Endothelial cell of umbilical vein (primary cell): ENCODE measurements around the gene PHB1.

Experiments used
- EZH2 ChIP-seq: IDR thresholded peaks from 2 replicates; pipeline ENCODE4 v1.6.1; 2012; ENCODE audit warnings: borderline replicate concordance, low read depth, mild to moderate bottlenecking, moderate library complexity, low read length, inconsistent platforms; ENCODE audit not compliant: severe bottlenecking
- FOS ChIP-seq: IDR thresholded peaks from 2 replicates; pipeline ENCODE4 v1.6.1; 2011; ENCODE audit warnings: mild to moderate bottlenecking, low read length, moderate library complexity, borderline replicate concordance; ENCODE audit not compliant: insufficient read depth
- GATA2 ChIP-seq: IDR thresholded peaks from 2 replicates; pipeline ENCODE4 v1.7.0; 2011; ENCODE audit warnings: low read depth, mild to moderate bottlenecking, moderate library complexity, mixed read lengths, low read length; ENCODE audit not compliant: insufficient read length, insufficient read depth
- JUN ChIP-seq: IDR thresholded peaks from 2 replicates; pipeline ENCODE4 v1.6.1; 2011; ENCODE audit warnings: borderline replicate concordance, low read depth; ENCODE audit not compliant: insufficient read length, insufficient read depth
- POLR2A ChIP-seq: IDR thresholded peaks from 2 replicates; pipeline ENCODE4 v1.6.1; 2012; ENCODE audit warnings: low read depth, mild to moderate bottlenecking, control low read depth, low read length
- POLR2AphosphoS5 ChIP-seq: IDR thresholded peaks from 2 replicates; pipeline ENCODE4 v1.6.1; 2012; ENCODE audit warnings: low read depth, mild to moderate bottlenecking, control low read depth, low read length, moderate library complexity; ENCODE audit not compliant: insufficient read depth
- TF ChIP-seq, protein P1 (sequence below), 2 donors: IDR thresholded peaks; 1 replicate in 1 of 2; 2 replicates in 1 of 2; pipeline ENCODE4 v1.5.1; 2011; ENCODE audit warnings: low read length in 2 of 2, mild to moderate bottlenecking in 2 of 2, moderate library complexity in 2 of 2, control low read depth in 1 of 2, inconsistent platforms in 1 of 2, low read depth in 1 of 2; ENCODE audit not compliant: insufficient read depth in 1 of 2; ENCODE audit errors: extremely low read depth in 1 of 2
- TF ChIP-seq, protein P2 (sequence below): IDR thresholded peaks from 2 replicates; pipeline ENCODE4 v1.6.1; 2011; ENCODE audit not compliant: insufficient read depth, insufficient read length

DNA sequence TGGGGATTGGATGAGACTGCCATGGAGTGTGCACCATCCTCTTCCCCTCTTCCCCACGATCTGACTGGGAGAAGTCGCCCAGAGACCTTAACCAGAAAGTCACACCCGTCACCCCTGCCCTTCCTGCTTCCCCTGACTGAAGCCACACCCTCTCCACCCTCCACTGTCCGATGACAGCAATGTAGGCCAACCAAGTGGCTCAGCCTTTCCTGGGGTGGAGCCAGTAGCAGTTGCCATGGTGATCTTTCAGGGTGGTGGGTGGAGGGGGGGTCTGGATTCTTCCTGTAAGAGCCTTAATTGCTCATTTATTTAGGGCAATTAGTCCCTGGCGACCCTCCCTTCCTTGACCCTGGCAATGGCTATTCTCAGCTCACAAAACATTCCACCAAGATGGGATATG, 37.5 kb upstream of the PHB1 start:
- TF ChIP-seq EZH2 (no peak), POLR2A (no peak), POLR2AphosphoS5 (no peak), FOS (no peak), GATA2 (no peak), JUN (no peak)
- TF ChIP-seq, protein P1, sequence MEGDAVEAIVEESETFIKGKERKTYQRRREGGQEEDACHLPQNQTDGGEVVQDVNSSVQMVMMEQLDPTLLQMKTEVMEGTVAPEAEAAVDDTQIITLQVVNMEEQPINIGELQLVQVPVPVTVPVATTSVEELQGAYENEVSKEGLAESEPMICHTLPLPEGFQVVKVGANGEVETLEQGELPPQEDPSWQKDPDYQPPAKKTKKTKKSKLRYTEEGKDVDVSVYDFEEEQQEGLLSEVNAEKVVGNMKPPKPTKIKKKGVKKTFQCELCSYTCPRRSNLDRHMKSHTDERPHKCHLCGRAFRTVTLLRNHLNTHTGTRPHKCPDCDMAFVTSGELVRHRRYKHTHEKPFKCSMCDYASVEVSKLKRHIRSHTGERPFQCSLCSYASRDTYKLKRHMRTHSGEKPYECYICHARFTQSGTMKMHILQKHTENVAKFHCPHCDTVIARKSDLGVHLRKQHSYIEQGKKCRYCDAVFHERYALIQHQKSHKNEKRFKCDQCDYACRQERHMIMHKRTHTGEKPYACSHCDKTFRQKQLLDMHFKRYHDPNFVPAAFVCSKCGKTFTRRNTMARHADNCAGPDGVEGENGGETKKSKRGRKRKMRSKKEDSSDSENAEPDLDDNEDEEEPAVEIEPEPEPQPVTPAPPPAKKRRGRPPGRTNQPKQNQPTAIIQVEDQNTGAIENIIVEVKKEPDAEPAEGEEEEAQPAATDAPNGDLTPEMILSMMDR (IDR thresholded peaks at IDR 0.05; ENCODE audit: extremely low read depth in 1 of 2, insufficient read depth in 1 of 2, low read depth in 1 of 2, low read length in 2 of 2) = no peak
- TF ChIP-seq, protein P2, sequence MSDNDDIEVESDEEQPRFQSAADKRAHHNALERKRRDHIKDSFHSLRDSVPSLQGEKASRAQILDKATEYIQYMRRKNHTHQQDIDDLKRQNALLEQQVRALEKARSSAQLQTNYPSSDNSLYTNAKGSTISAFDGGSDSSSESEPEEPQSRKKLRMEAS = no peak
